KOPT-K1 (cell line): ENCODE results near the gene LBR.

Experiments used
- H3K27ac ChIP-seq: fragments of 200-600 bp; sonication (generic); 2 replicates; pipeline ENCODE4 v1.5.1; 2016; ENCODE audit warnings: antibody characterized with exemption, mild to moderate bottlenecking, low read depth, low read length; ENCODE audit not compliant: poor library complexity, severe bottlenecking
- H3K36me3 ChIP-seq: fragments of 200-600 bp; sonication (generic); 2 replicates; pipeline ENCODE4 v1.5.1; 2017; ENCODE audit warnings: antibody characterized with exemption, mild to moderate bottlenecking, low read length, moderate library complexity; ENCODE audit not compliant: insufficient read depth
- H3K9me3 ChIP-seq: fragments of 200-600 bp; sonication (generic); 2 replicates; pipeline ENCODE4 v1.5.1; 2017; ENCODE audit warnings: antibody characterized with exemption, low read length, mild to moderate bottlenecking; ENCODE audit not compliant: insufficient read depth, poor library complexity, severe bottlenecking

LBR gene

GRCh38 chr1:225440380-225441221, 12.8 kb upstream of the LBR start:
- Histone ChIP-seq H3K9me3 (no peaks in the 10 kb centered on the region), H3K27ac (peak overlapping the region; percentile 80), H3K36me3 (no peaks in the 10 kb centered on the region)

GRCh38 chr1:225437710-225438437, 10.0 kb upstream of the LBR start:
- H3K27ac ChIP-seq = no peak overlapping the region
- H3K36me3 ChIP-seq = no peaks in the 10 kb centered on the region

GRCh38 chr1:225435957-225436392, 8.1 kb upstream of the LBR start:
- Histone ChIP-seq H3K27ac (no peak overlapping the region), H3K36me3 (no peaks in the 10 kb centered on the region), H3K9me3 (no peaks in the 10 kb centered on the region)

More at GRCh38 chr1:225437710-225438437, 10.0 kb upstream of the LBR start:
- no peaks in the 10 kb centered on the region for H3K9me3 ChIP-seq

- Histone ChIP-seq H3K27ac (no peak overlapping the region), H3K36me3 (no peaks in the 10 kb centered on the region), H3K9me3 (no peaks in the 10 kb centered on the region)
These were observed 7.6 kb upstream of the LBR start for GRCh38 chr1:225435487-225435886.

- no peaks in the 10 kb centered on the region for H3K9me3 ChIP-seq
- H3K36me3 ChIP-seq = no peaks in the 10 kb centered on the region
- H3K27ac ChIP-seq = no peak overlapping the region
These were observed 7.2 kb upstream of the LBR start for GRCh38 chr1:225435076-225435475.

GRCh38 chr1:225434046-225434445, 6.2 kb upstream of the LBR start:
- H3K36me3 ChIP-seq = no peaks in the 10 kb centered on the region
- H3K27ac ChIP-seq = no peak overlapping the region
- no peaks in the 10 kb centered on the region for H3K9me3 ChIP-seq

GRCh38 chr1:225431081-225431863, 3.4 kb upstream of the LBR start:
- no peaks in the 10 kb centered on the region for H3K9me3 ChIP-seq
- H3K27ac ChIP-seq = no peak overlapping the region
- no peaks in the 10 kb centered on the region for H3K36me3 ChIP-seq

GRCh38 chr1:225430301-225430700, 2.5 kb upstream of the LBR start:
- H3K27ac ChIP-seq = no peak overlapping the region
- no peaks in the 10 kb centered on the region for H3K36me3 ChIP-seq
- H3K9me3 ChIP-seq = no peaks in the 10 kb centered on the region

- peak overlapping the region; percentile 93 for H3K27ac ChIP-seq
- no peaks in the 10 kb centered on the region for H3K9me3 ChIP-seq
These were observed 1.1 kb upstream of the LBR start for GRCh38 chr1:225428881-225429455.

GRCh38 chr1:225428068-225428880, 436 bp upstream of the LBR start:
- Histone ChIP-seq H3K27ac (peak overlapping the region; percentile 93), H3K36me3 (peaks cover 6% of the 10 kb centered on the region), H3K9me3 (no peaks in the 10 kb centered on the region)

More at GRCh38 chr1:225428881-225429455, 1.1 kb upstream of the LBR start:
- H3K36me3 ChIP-seq = no peaks in the 10 kb centered on the region; the same call in 1 of the 2 replicates

- Histone ChIP-seq H3K9me3 (no peaks in the 10 kb centered on the region), H3K36me3 (peaks cover 23% of the 10 kb centered on the region), H3K27ac (peak overlapping the region; percentile 93)
These were observed 1.2 kb downstream of the LBR start for GRCh38 chr1:225426395-225427234.

- H3K27ac ChIP-seq = peak overlapping the region; percentile 93
- peaks cover 36% of the 10 kb centered on the region for H3K36me3 ChIP-seq
- H3K9me3 ChIP-seq = no peaks in the 10 kb centered on the region
These were observed 2.5 kb downstream of the LBR start for GRCh38 chr1:225425201-225425786.

- Histone ChIP-seq H3K9me3 (no peaks in the 10 kb centered on the region), H3K27ac (peak overlapping the region; percentile 93), H3K36me3 (peaks cover 42% of the 10 kb centered on the region)
These were observed 3.2 kb downstream of the LBR start for GRCh38 chr1:225424562-225425200.
